CD4-positive, CD25-positive, alpha-beta regulatory T cell (primary cell): ENCODE results near the gene CA5B. TPM values are rescaled to one million over a fixed set of nuclear protein-coding genes. Genes with fewer than 3 reads are reported as not detected.

Experiments used
- ATAC-seq, 2 donors: fragments of 150-1000 bp; cut with Tn5 transposase; one replicate each; pipeline ENCODE4 v1.10.0; 2021; ENCODE audit warnings: low read depth in 2 of 2, moderate number of reproducible peaks in 2 of 2, moderate library complexity in 1 of 2
- DNase-seq, 3 donors: peaks; one replicate each; pipeline versions ENCODE4 v3.0.0 to v3.0.0-alpha.2; 2012 to 2022; ENCODE audit warnings: mixed read lengths in 1 of 3
- H3K27ac ChIP-seq: one replicate; pipeline ENCODE4 v1.7.0; 2013; ENCODE audit warnings: mild to moderate bottlenecking, low read length; ENCODE audit not compliant: insufficient read depth, poor library complexity, severe bottlenecking
- H3K27me3 ChIP-seq: one replicate; pipeline ENCODE4 v1.7.0; 2013; ENCODE audit warnings: low read length; ENCODE audit not compliant: control insufficient read depth, insufficient read depth
- H3K36me3 ChIP-seq: one replicate; pipeline ENCODE4 v1.7.0; 2013; ENCODE audit warnings: mild to moderate bottlenecking, low read length, moderate library complexity; ENCODE audit not compliant: control insufficient read depth, insufficient read depth
- H3K4me1 ChIP-seq: 2 replicates; pipeline ENCODE4 v1.7.0; 2013; ENCODE audit warnings: mild to moderate bottlenecking, low read length; ENCODE audit not compliant: insufficient read depth, control insufficient read depth, poor library complexity, severe bottlenecking
- H3K4me3 ChIP-seq: one replicate; pipeline ENCODE4 v1.7.0; 2013; ENCODE audit warnings: low read depth, mild to moderate bottlenecking, low read length, moderate library complexity
- H3K9me3 ChIP-seq, 2 experiments: 1 replicate in 1 of 2; 2 replicates in 1 of 2; pipeline ENCODE4 v1.7.0; 2013; ENCODE audit warnings: low read length in 2 of 2, mild to moderate bottlenecking in 1 of 2, moderate library complexity in 1 of 2; ENCODE audit not compliant: control insufficient read depth in 2 of 2
- H3K27ac Mint-ChIP-seq, 3 donors: one replicate each; pipeline ENCODE4 v1.8.0; 2020 to 2022; ENCODE audit warnings: mild to moderate bottlenecking in 3 of 3, mixed read lengths in 3 of 3, moderate library complexity in 2 of 3
- H3K27me3 Mint-ChIP-seq: one replicate; pipeline ENCODE4 v1.8.0; 2022; ENCODE audit warnings: mild to moderate bottlenecking, mixed read lengths
- H3K36me3 Mint-ChIP-seq: one replicate; pipeline ENCODE4 v1.8.0; 2020; ENCODE audit warnings: mixed read lengths
- H3K4me1 Mint-ChIP-seq, 4 donors: one replicate each; pipeline ENCODE4 v1.8.0; 2020 to 2022; ENCODE audit warnings: mixed read lengths in 4 of 4, mild to moderate bottlenecking in 1 of 4
- H3K4me3 Mint-ChIP-seq, 4 donors: one replicate each; pipeline ENCODE4 v1.8.0; 2020 to 2022; ENCODE audit warnings: mild to moderate bottlenecking in 4 of 4, mixed read lengths in 4 of 4, moderate library complexity in 3 of 4
- H3K9me3 Mint-ChIP-seq, 7 donors: one replicate each; pipeline ENCODE4 v1.8.0; 2020 to 2022; ENCODE audit warnings: mixed read lengths in 7 of 7, mild to moderate bottlenecking in 3 of 7, moderate library complexity in 2 of 7
- polyA plus RNA-seq, 4 donors: library from polyadenylated mRNA; unstranded; fragments of 300-500 nt; fragmentation: Illumina TruSeq; gene quantifications; one replicate each; pipeline ENCODE4 v1.2.3, GENCODE V29; 2021
- total RNA-seq: library from RNA; stranded (reverse); gene quantifications from one replicate; pipeline ENCODE4 v1.2.3, GENCODE V29; 2022

The CA5B gene
- total and polyA plus RNA-seq, 5 donors from 2014 or later = 34.9 to 74.3 (median 52.5) TPM

- Mint-ChIP-seq H3K4me1 (peaks cover 0 to 13% (median 6%) of the 10 kb centered on the region in 4 donors), H3K4me3 (peak overlapping the region; percentile 43 to 86 (median 72)), H3K9me3 (peaks cover 0 to 1% (median 0%) of the 10 kb centered on the region in 7 donors), H3K36me3 (peaks cover 44% of the 10 kb centered on the region), H3K27ac (peak overlapping the region; percentile 93 to 98 (median 94)), H3K27me3 (no peaks in the 10 kb centered on the region)
- no peaks in the 10 kb centered on the region for H3K27me3 ChIP-seq
- ATAC-seq = peak; percentile 37 to 53
- peaks cover 26% of the 10 kb centered on the region for H3K36me3 ChIP-seq
- peak in 2 of 3 donors; percentile 5 to 53 for DNase-seq
- peak overlapping the region; percentile 78 for H3K27ac ChIP-seq
- peak overlapping the region; percentile 72 for H3K4me3 ChIP-seq
- no peaks in the 10 kb centered on the region for H3K9me3 ChIP-seq
- no peaks in the 10 kb centered on the region for H3K4me1 ChIP-seq
Observed at GRCh38 chrX:15781961-15782699, 44.1 kb downstream of the CA5B start.

GRCh38 chrX:15785176-15785750, 47.2 kb downstream of the CA5B start:
- H3K27me3 Mint-ChIP-seq = no peaks in the 10 kb centered on the region
- H3K27ac Mint-ChIP-seq = no peak overlapping the region
- ATAC-seq (no peak), DNase-seq (no peak)
- peaks cover 0 to 13% (median 6%) of the 10 kb centered on the region in 4 donors for H3K4me1 Mint-ChIP-seq
- H3K36me3 ChIP-seq = peaks cover 9% of the 10 kb centered on the region
- H3K9me3 ChIP-seq = no peaks in the 10 kb centered on the region
- peaks cover 0 to 1% (median 0%) of the 10 kb centered on the region in 7 donors for H3K9me3 Mint-ChIP-seq
- no peaks in the 10 kb centered on the region for H3K27me3 ChIP-seq
- no peak overlapping the region for H3K27ac ChIP-seq
- no peak overlapping the region for H3K4me3 Mint-ChIP-seq
- no peak overlapping the region for H3K4me3 ChIP-seq
- peaks cover 28% of the 10 kb centered on the region for H3K36me3 Mint-ChIP-seq
- H3K4me1 ChIP-seq = peaks cover 7% of the 10 kb centered on the region

- DNase-seq = no peak
- H3K27ac Mint-ChIP-seq = peak overlapping the region in 1 of 3 donors; percentile 28
Observed at GRCh38 chrX:15786915-15787314, 48.8 kb downstream of the CA5B start.

GRCh38 chrX:15789979-15790768, 52.1 kb downstream of the CA5B start, which contains the start of gene ZRSR2:
TSS of gene ZRSR2 (plus strand) at chrX:15790484. CDS start at chrX:15790496, 12 bp downstream.
- no peaks in the 10 kb centered on the region for H3K9me3 ChIP-seq
- ATAC-seq (peak; percentile 90 to 91), DNase-seq (peak; percentile 81 to 97 (median 94))
- peak within 1 kb of the TSS; percentile 92 for H3K4me3 ChIP-seq
- H3K27ac ChIP-seq = peak within 1 kb of the TSS; percentile 93
- peaks cover 11% of the 10 kb centered on the region for H3K36me3 ChIP-seq
- no peaks in the 10 kb centered on the region for H3K27me3 ChIP-seq
- peaks cover 31% of the 10 kb centered on the region for H3K4me1 ChIP-seq
- Mint-ChIP-seq H3K27ac (no peak within 1 kb of the TSS), H3K4me1 (peaks cover 0 to 27% (median 7%) of the 10 kb centered on the region in 4 donors), H3K9me3 (peaks cover 0 to 1% (median 0%) of the 10 kb centered on the region in 7 donors), H3K36me3 (peaks cover 24% of the 10 kb centered on the region), H3K27me3 (no peaks in the 10 kb centered on the region), H3K4me3 (no peak within 1 kb of the TSS)

More at GRCh38 chrX:15786915-15787314, 48.8 kb downstream of the CA5B start:
- Mint-ChIP-seq H3K36me3 (peaks cover 23% of the 10 kb centered on the region), H3K4me3 (peak overlapping the region in 1 of 4 donors; percentile 43), H3K27me3 (no peaks in the 10 kb centered on the region), H3K4me1 (peaks cover 0 to 13% (median 4%) of the 10 kb centered on the region in 4 donors), H3K9me3 (peaks cover 0 to 1% (median 0%) of the 10 kb centered on the region in 7 donors)
- no peak for ATAC-seq
- peaks cover 11% of the 10 kb centered on the region for H3K4me1 ChIP-seq
- no peak overlapping the region for H3K4me3 ChIP-seq
- no peak overlapping the region for H3K27ac ChIP-seq
- no peaks in the 10 kb centered on the region for H3K9me3 ChIP-seq
- H3K36me3 ChIP-seq = peaks cover 9% of the 10 kb centered on the region
- H3K27me3 ChIP-seq = no peaks in the 10 kb centered on the region

- no peaks in the 10 kb centered on the region for H3K9me3 ChIP-seq
- H3K4me3 Mint-ChIP-seq = no peak overlapping the region
- ATAC-seq (peak; percentile 6 to 7), DNase-seq (peak in 1 of 3 donors; percentile 59)
- H3K27me3 ChIP-seq = no peaks in the 10 kb centered on the region
- peaks cover 35% of the 10 kb centered on the region for H3K4me1 ChIP-seq
- peaks cover under 1 to 34% (median 8%) of the 10 kb centered on the region in 4 donors for H3K4me1 Mint-ChIP-seq
- H3K27me3 Mint-ChIP-seq = no peaks in the 10 kb centered on the region
- H3K9me3 Mint-ChIP-seq = no peaks in the 10 kb centered on the region
- peaks cover 25% of the 10 kb centered on the region for H3K36me3 Mint-ChIP-seq
- peak overlapping the region; percentile 92 for H3K4me3 ChIP-seq
- no peak overlapping the region for H3K27ac Mint-ChIP-seq
- H3K27ac ChIP-seq = peak overlapping the region; percentile 93
- H3K36me3 ChIP-seq = peaks cover 11% of the 10 kb centered on the region
Observed at GRCh38 chrX:15790769-15791290, 52.8 kb downstream of the CA5B start.

GRCh38 chrX:15797707-15798106, 59.6 kb downstream of the CA5B start:
- no peaks in the 10 kb centered on the region for H3K27me3 ChIP-seq
- H3K9me3 ChIP-seq = no peaks in the 10 kb centered on the region
- no peak overlapping the region for H3K4me3 ChIP-seq
- peaks cover 50% of the 10 kb centered on the region for H3K36me3 Mint-ChIP-seq
- no peak for DNase-seq
- H3K36me3 ChIP-seq = peaks cover 27% of the 10 kb centered on the region
- H3K4me1 ChIP-seq = peaks cover 23% of the 10 kb centered on the region
- no peaks in the 10 kb centered on the region for H3K27me3 Mint-ChIP-seq
- ATAC-seq = no peak
- H3K9me3 Mint-ChIP-seq = no peaks in the 10 kb centered on the region
- peaks cover 11 to 62% (median 16%) of the 10 kb centered on the region in 4 donors for H3K4me1 Mint-ChIP-seq
- H3K27ac Mint-ChIP-seq = no peak overlapping the region
- peak overlapping the region in 1 of 4 donors; percentile 41 for H3K4me3 Mint-ChIP-seq
- H3K27ac ChIP-seq = no peak overlapping the region

GRCh38 chrX:15804563-15804962, 66.5 kb downstream of the CA5B start:
- Mint-ChIP-seq H3K27me3 (no peaks in the 10 kb centered on the region), H3K27ac (no peak overlapping the region), H3K36me3 (peaks cover 41% of the 10 kb centered on the region), H3K9me3 (no peaks in the 10 kb centered on the region), H3K4me3 (no peak overlapping the region), H3K4me1 (peaks cover 0 to 11% (median 6%) of the 10 kb centered on the region in 4 donors)
- H3K4me3 ChIP-seq = no peak overlapping the region
- H3K27ac ChIP-seq = no peak overlapping the region
- H3K4me1 ChIP-seq = no peaks in the 10 kb centered on the region
- DNase-seq = no peak
- no peaks in the 10 kb centered on the region for H3K27me3 ChIP-seq
- no peaks in the 10 kb centered on the region for H3K9me3 ChIP-seq
- ATAC-seq = no peak
- H3K36me3 ChIP-seq = peaks cover 44% of the 10 kb centered on the region
